A549 (cell line): ENCODE measurements around the gene UBE2N. TPM values are rescaled to one million over a fixed set of nuclear protein-coding genes. Genes with fewer than 3 reads are reported as not detected.

ENCODE experiments used
- ATOH8 ChIP-seq: fragments of 250-450 bp; sonication (Bioruptor Pico); IDR thresholded peaks from 2 replicates; pipeline ENCODE4 v1.5.0; 2020; ENCODE audit warnings: low read depth, mild to moderate bottlenecking, moderate library complexity
- BCL3 ChIP-seq: fragments of >200 bp; sonication (Bioruptor Twin); formaldehyde crosslinking; IDR thresholded peaks from 3 replicates; pipeline ENCODE4 v1.6.1; 2016
- CBX2 ChIP-seq: fragments of 200-600 bp; sonication (generic); IDR thresholded peaks from 2 replicates; pipeline ENCODE4 v1.6.1; 2016; ENCODE audit warnings: low read depth, mild to moderate bottlenecking, borderline replicate concordance
- CEBPB ChIP-seq, 2 experiments: fragments of >200 bp in 1 of 2; sonication (Bioruptor Twin) in 1 of 2; formaldehyde crosslinking in 1 of 2; IDR thresholded peaks; 2 replicates each; pipeline ENCODE4 v1.6.1; 2012 to 2016
- CHD2 ChIP-seq: fragments of 150-350 bp; IDR thresholded peaks from 2 replicates; pipeline ENCODE4 v1.6.1; 2014; ENCODE audit warnings: low read length; ENCODE audit not compliant: partially characterized antibody
- CTCF ChIP-seq: fragments of >200 bp; sonication (Bioruptor Twin); formaldehyde crosslinking; IDR thresholded peaks from 3 replicates; pipeline ENCODE4 v1.5.1; 2016
- EHF ChIP-seq: fragments of 250-450 bp; sonication (Bioruptor Pico); IDR thresholded peaks from 2 replicates; pipeline ENCODE4 v1.5.0; 2020; ENCODE audit warnings: mild to moderate bottlenecking
- EHMT2 ChIP-seq: fragments of 200-600 bp; sonication (generic); IDR thresholded peaks from 2 replicates; pipeline ENCODE4 v1.6.1; 2016; ENCODE audit warnings: antibody characterized with exemption, low read depth, mild to moderate bottlenecking, moderate library complexity
- ESRRA ChIP-seq: fragments of 150-350 bp; IDR thresholded peaks from 2 replicates; pipeline ENCODE4 v1.6.1; 2014; ENCODE audit warnings: mild to moderate bottlenecking, low read length, borderline replicate concordance
- FOXS1 ChIP-seq: fragments of 250-450 bp; sonication (Bioruptor Pico); IDR thresholded peaks from 2 replicates; pipeline ENCODE4 v1.5.0; 2020; ENCODE audit warnings: mild to moderate bottlenecking, moderate library complexity
- GATA3 ChIP-seq: IDR thresholded peaks from 2 replicates; pipeline ENCODE4 v1.6.1; 2012; ENCODE audit warnings: borderline replicate concordance
- HES2 ChIP-seq: fragments of >200 bp; sonication (Bioruptor Twin); formaldehyde crosslinking; IDR thresholded peaks from 2 replicates; pipeline ENCODE4 v1.6.1; 2016
- HOXA7 ChIP-seq: fragments of 250-450 bp; sonication (Bioruptor Pico); IDR thresholded peaks from 2 replicates; pipeline ENCODE4 v1.5.0; 2020; ENCODE audit warnings: mild to moderate bottlenecking, moderate library complexity
- HOXB5 ChIP-seq: fragments of 250-450 bp; sonication (Bioruptor Pico); IDR thresholded peaks from 2 replicates; pipeline ENCODE4 v1.5.0; 2020; ENCODE audit warnings: mild to moderate bottlenecking, moderate library complexity
- JUN ChIP-seq, 2 experiments: fragments of >200 bp; sonication (Bioruptor Twin); formaldehyde crosslinking; IDR thresholded peaks; 2 replicates in 1 of 2; 3 replicates in 1 of 2; pipeline ENCODE4 v1.6.1; 2016 to 2017
- JUNB ChIP-seq: fragments of >200 bp; sonication (Bioruptor Twin); formaldehyde crosslinking; IDR thresholded peaks from 2 replicates; pipeline ENCODE4 v1.6.1; 2016
- KDM1A ChIP-seq: fragments of 200-600 bp; sonication (generic); IDR thresholded peaks from 2 replicates; pipeline ENCODE4 v1.6.1; 2016; ENCODE audit warnings: low read depth, mild to moderate bottlenecking
- KDM5A ChIP-seq: fragments of 200-600 bp; sonication (generic); IDR thresholded peaks from 2 replicates; pipeline ENCODE4 v1.6.1; 2016; ENCODE audit warnings: antibody characterized with exemption, mild to moderate bottlenecking
- MAFK ChIP-seq: fragments of 450-650 bp; IDR thresholded peaks from 2 replicates; pipeline ENCODE4 v1.6.1; 2014; ENCODE audit not compliant: partially characterized antibody
- MAX ChIP-seq: IDR thresholded peaks from 2 replicates; pipeline ENCODE4 v1.6.1; 2012
- MAZ ChIP-seq: fragments of 150-350 bp; IDR thresholded peaks from 2 replicates; pipeline ENCODE4 v1.6.1; 2014; ENCODE audit warnings: antibody characterized with exemption, low read depth, low read length, borderline replicate concordance
- MYC ChIP-seq: IDR thresholded peaks from 2 replicates; pipeline ENCODE4 v1.6.1; 2012; ENCODE audit warnings: mild to moderate bottlenecking, inconsistent platforms, low read length, improper control_type of control experiment, borderline replicate concordance
- NFE2L2 ChIP-seq: fragments of 150-350 bp; conservative IDR thresholded peaks from 2 replicates; pipeline ENCODE4 v1.6.1; 2014; ENCODE audit warnings: low read length
- POLR2AphosphoS2 ChIP-seq: conservative IDR thresholded peaks from 2 replicates; pipeline ENCODE4 v1.6.1; 2012; ENCODE audit warnings: low read length, improper control_type of control experiment, inconsistent platforms
- RARB ChIP-seq: fragments of 250-450 bp; sonication (Bioruptor Pico); IDR thresholded peaks from 2 replicates; pipeline ENCODE4 v1.8.0; 2021; ENCODE audit warnings: mild to moderate bottlenecking, moderate library complexity
- RCOR1 ChIP-seq: fragments of 150-350 bp; IDR thresholded peaks from 2 replicates; pipeline ENCODE4 v1.6.1; 2014; ENCODE audit warnings: antibody characterized with exemption, low read length, low read depth
- REST ChIP-seq: fragments of 200-600 bp; sonication (generic); IDR thresholded peaks from 2 replicates; pipeline ENCODE4 v1.6.1; 2016; ENCODE audit warnings: antibody characterized with exemption, mild to moderate bottlenecking, moderate library complexity
- RFX5 ChIP-seq: fragments of 450-650 bp; IDR thresholded peaks from 2 replicates; pipeline ENCODE4 v1.7.1; 2014; ENCODE audit warnings: antibody characterized with exemption, mild to moderate bottlenecking, moderate library complexity
- RNF2 ChIP-seq: fragments of 200-600 bp; sonication (generic); IDR thresholded peaks from 2 replicates; pipeline ENCODE4 v1.6.1; 2016; ENCODE audit warnings: low read depth, mild to moderate bottlenecking, antibody characterized with exemption, moderate library complexity, borderline replicate concordance
- SREBF2 ChIP-seq: fragments of 450-650 bp; IDR thresholded peaks from 2 replicates; pipeline ENCODE4 v1.6.1; 2014; ENCODE audit warnings: mild to moderate bottlenecking, moderate library complexity
- TFCP2L1 ChIP-seq: fragments of 250-450 bp; sonication (Bioruptor Pico); IDR thresholded peaks from 2 replicates; pipeline ENCODE4 v1.5.0; 2021; ENCODE audit warnings: mild to moderate bottlenecking
- USF2 ChIP-seq: fragments of 450-650 bp; IDR thresholded peaks from 2 replicates; pipeline ENCODE4 v1.6.1; 2014; ENCODE audit warnings: antibody characterized with exemption
- ZC3H11A ChIP-seq: fragments of 450-650 bp; IDR thresholded peaks from 2 replicates; pipeline ENCODE4 v1.6.1; 2014; ENCODE audit warnings: antibody characterized with exemption, mild to moderate bottlenecking
- ZFP36 ChIP-seq: fragments of 450-650 bp; IDR thresholded peaks from 2 replicates; pipeline ENCODE4 v1.6.1; 2014; ENCODE audit warnings: borderline replicate concordance; ENCODE audit not compliant: partially characterized antibody
- ZNF302 ChIP-seq: fragments of 250-450 bp; sonication (Bioruptor Pico); IDR thresholded peaks from 2 replicates; pipeline ENCODE4 v1.9.0; 2021; ENCODE audit warnings: inconsistent platforms, mild to moderate bottlenecking, moderate library complexity
- ZSCAN20 ChIP-seq: fragments of 250-450 bp; sonication (Bioruptor Pico); IDR thresholded peaks from 2 replicates; pipeline ENCODE4 v1.8.0; 2022; ENCODE audit warnings: mild to moderate bottlenecking, moderate library complexity
- polyA plus RNA-seq, 4 experiments: library from polyadenylated mRNA; depleted of rRNA in 3 of 4; stranded (reverse); fragments of >200 nt; fragmentation: RNase III in 1 of 4; extraction: RNeasy Plus Mini Kit Qiagen cat#74134 plus additional on column Dnase treatment in 1 of 4; gene quantifications; 2 replicates in 3 of 4; 3 replicates in 1 of 4; pipeline ENCODE4 v1.2.3, GENCODE V29; 2011 to 2017

The UBE2N gene
- polyA plus RNA-seq, 2 of the 4 experiments (the other 2 are of a cell fraction), result 160 to 168 TPM

GRCh38 chr12:93467351-93468007 lies 25.7 kb upstream of the UBE2N start, which contains the start of gene MRPL42 (continued):
- TF ChIP-seq TFCP2L1 (CRISPR knock-in tag) (0 out of 2 replicates have a peak, but pooled peaks have one; percentile 70), CTCF (peak; percentile 92), RCOR1 (no peak), CHD2 (no peak), MAX (peak; percentile 99), REST (no peak), RARB (CRISPR knock-in tag) (no peak), ATOH8 (CRISPR knock-in tag) (no peak), RNF2 (no peak), MYC (peak; percentile 95), CBX2 (no peak), EHMT2 (no peak), RFX5 (no peak), FOXS1 (CRISPR knock-in tag) (no peak), ZFP36 (no peak), BCL3 (peak; percentile 83; the same call in 2 of the 3 replicates), CEBPB (IDR thresholded peaks at IDR 0.05) (no peak), MAZ (no peak), HES2 (no peak), JUN (IDR thresholded peaks at IDR 0.05) (peak; percentile 83 to 94; a peak in 4 of 5 replicates), ZNF302 (CRISPR knock-in tag) (no peak), ESRRA (no peak), GATA3 (no peak), KDM1A (no peak), JUNB (no peak), HOXB5 (no peak), NFE2L2 (no peak), USF2 (no peak), POLR2AphosphoS2 (no peak), SREBF2 (no peak), HOXA7 (no peak), ZC3H11A (no peak; the same call in 1 of the 2 replicates), EHF (CRISPR knock-in tag) (no peak), MAFK (no peak), KDM5A (peak; percentile 51; the same call in 1 of the 2 replicates), ZSCAN20 (CRISPR knock-in tag) (no peak)
